Adrenal gland (tissue), 5 donors: ENCODE data around the gene ERC2.

ENCODE experiments used
- CTCF ChIP-seq, 6 experiments: fragments of 450-650 bp in 4 of 6; fragments of 200-600 bp in 2 of 6; sonication (generic) in 1 of 6; IDR thresholded peaks; 1 replicate in 5 of 6; 2 replicates in 1 of 6; pipeline versions ENCODE4 v1.5.1 to v1.8.0; 2016 to 2021; ENCODE audit warnings: antibody characterized with exemption in 6 of 6, mild to moderate bottlenecking in 2 of 6, moderate library complexity in 1 of 6
- POLR2A ChIP-seq, 2 donors: fragments of 450-650 bp; IDR thresholded peaks; one replicate each; pipeline ENCODE4 v1.6.1; 2017; ENCODE audit warnings: antibody characterized with exemption in 2 of 2, mild to moderate bottlenecking in 2 of 2, moderate library complexity in 1 of 2
- donor health status: DM: no; HTN: no; CAD: no.

GRCh38 chr3:56094170-56094569 lies 374.1 kb downstream of the ERC2 start:
- no peak for TF ChIP-seq CTCF (IDR thresholded peaks at IDR 0.05)
- TF ChIP-seq POLR2A (IDR thresholded peaks at IDR 0.05), result no peak
